DND-41 (cell line): ENCODE data around the gene DCTN3.
A peak's percentile ranks its signal among the peaks of the same experiment; 100 is the strongest.
"Not testable (repeated sequence)": the region's sequence is repeated elsewhere in the genome, so short reads cannot be mapped to it uniquely, and the experiment has no call there.

Experiments
- ATAC-seq: fragments of 200-7000 bp; cut with Tn5 transposase; 3 replicates; pipeline ENCODE4 v1.9.1; 2021; ENCODE audit warnings: low read depth; ENCODE audit not compliant: insufficient read depth
- DNase-seq: peaks from one replicate; pipeline ENCODE4 v3.0.0-alpha.2; 2020
- H2AFZ ChIP-seq: 2 replicates; pipeline ENCODE4 v1.6.0; 2012; ENCODE audit warnings: low read depth, low read length
- H3K27ac ChIP-seq: 2 replicates; pipeline ENCODE4 v1.5.1; 2012; ENCODE audit warnings: low read length, inconsistent platforms
- H3K27me3 ChIP-seq: fragments of 200-600 bp; sonication (generic); 2 replicates; pipeline ENCODE4 v1.6.0; 2012; ENCODE audit warnings: low read length, mild to moderate bottlenecking, inconsistent platforms; ENCODE audit not compliant: insufficient read depth, poor library complexity
- H3K36me3 ChIP-seq: 2 replicates; pipeline ENCODE4 v1.5.1; 2012; ENCODE audit warnings: low read length, inconsistent platforms; ENCODE audit not compliant: insufficient read depth
- H3K4me1 ChIP-seq: 2 replicates; pipeline ENCODE4 v1.5.1; 2012; ENCODE audit warnings: mild to moderate bottlenecking, low read length; ENCODE audit not compliant: insufficient read depth
- H3K4me2 ChIP-seq: 2 replicates; pipeline ENCODE4 v1.6.0; 2012; ENCODE audit warnings: mild to moderate bottlenecking, moderate library complexity, low read length, inconsistent platforms; ENCODE audit not compliant: insufficient read depth
- H3K4me3 ChIP-seq, 2 experiments: fragments of 200-600 bp in 1 of 2; shearing (Covaris generic) in 1 of 2; 2 replicates each; pipeline ENCODE4 v1.5.1; 2012 to 2016; ENCODE audit warnings: inconsistent platforms in 2 of 2, low read length in 2 of 2, mild to moderate bottlenecking in 2 of 2, low read depth in 1 of 2, moderate library complexity in 1 of 2
- H3K79me2 ChIP-seq: 2 replicates; pipeline ENCODE4 v1.6.0; 2012; ENCODE audit warnings: low read length, inconsistent platforms; ENCODE audit not compliant: insufficient read depth
- H3K9ac ChIP-seq: 2 replicates; pipeline ENCODE4 v1.6.0; 2012; ENCODE audit warnings: low read depth, mild to moderate bottlenecking, inconsistent platforms, low read length, moderate library complexity
- H3K9me3 ChIP-seq: 2 replicates; pipeline ENCODE4 v1.5.1; 2012; ENCODE audit warnings: low read length, moderate library complexity, mild to moderate bottlenecking, inconsistent platforms; ENCODE audit not compliant: insufficient read depth, severe bottlenecking
- H4K20me1 ChIP-seq: 2 replicates; pipeline ENCODE4 v1.6.0; 2012; ENCODE audit warnings: low read length; ENCODE audit not compliant: insufficient read depth
- EZH2 ChIP-seq: IDR thresholded peaks from 3 replicates; pipeline ENCODE4 v1.6.1; 2012; ENCODE audit warnings: borderline replicate concordance, low read depth, mild to moderate bottlenecking, moderate library complexity, low read length, inconsistent platforms; ENCODE audit not compliant: severe bottlenecking
- TF ChIP-seq, protein P1 (sequence below): IDR thresholded peaks from 2 replicates; pipeline ENCODE4 v1.5.1; 2012; ENCODE audit warnings: borderline replicate concordance, low read length, moderate library complexity, mild to moderate bottlenecking; ENCODE audit not compliant: poor library complexity, severe bottlenecking; ENCODE audit errors: extremely low read depth

The DCTN3 gene

DNA sequence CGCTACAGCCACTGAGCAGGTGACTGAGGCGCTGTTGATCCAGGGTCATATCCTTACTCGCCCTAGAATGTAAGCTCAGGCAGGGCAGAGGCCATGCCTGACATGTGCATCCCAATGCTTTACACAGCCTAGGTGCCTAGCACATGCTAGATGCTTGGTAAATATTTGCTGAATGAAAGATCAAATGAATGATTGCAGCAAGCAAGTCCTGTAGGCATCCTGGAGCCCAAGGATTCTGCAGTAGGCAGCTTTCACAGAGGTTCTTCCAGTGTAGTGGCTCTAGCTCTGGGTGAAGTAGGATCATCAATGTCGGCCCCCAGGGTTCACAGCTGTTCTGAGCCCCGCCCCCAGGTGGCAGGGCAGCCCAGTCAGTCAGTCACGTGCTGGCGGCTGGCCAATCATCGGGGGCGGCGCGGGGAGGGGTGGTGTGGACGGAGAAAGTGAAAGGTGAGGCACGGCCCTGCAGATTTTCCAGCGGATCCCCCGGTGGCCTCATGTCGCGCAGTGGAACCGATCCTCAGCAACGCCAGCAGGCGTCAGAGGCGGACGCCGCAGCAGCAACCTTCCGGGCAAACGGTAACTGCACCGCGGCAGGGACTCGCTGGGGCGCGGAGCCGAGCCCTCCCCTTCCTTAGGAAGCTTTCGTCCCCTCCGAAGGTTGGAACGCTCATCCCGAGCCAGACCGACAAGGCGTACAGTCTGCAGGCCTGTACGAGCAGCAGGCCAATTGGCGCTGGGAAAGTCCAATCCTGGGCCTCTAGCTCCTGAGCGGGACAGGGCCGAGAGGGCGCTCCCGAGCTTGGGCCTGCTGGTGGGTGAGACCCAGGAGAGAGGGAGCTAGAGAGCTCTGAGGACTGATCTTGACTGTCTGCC, 26.2 kb upstream of the DCTN3 start, which contains the start of gene GALT:
GALT (plus strand) TSS at position 465 of the 873 bp plus-strand sequence; CDS start at position 495, 30 bp downstream.
- peak within 1 kb of the TSS; percentile 59 to 96; a peak in 3 of 4 replicates for H3K4me3 ChIP-seq
- TF ChIP-seq, protein P1, sequence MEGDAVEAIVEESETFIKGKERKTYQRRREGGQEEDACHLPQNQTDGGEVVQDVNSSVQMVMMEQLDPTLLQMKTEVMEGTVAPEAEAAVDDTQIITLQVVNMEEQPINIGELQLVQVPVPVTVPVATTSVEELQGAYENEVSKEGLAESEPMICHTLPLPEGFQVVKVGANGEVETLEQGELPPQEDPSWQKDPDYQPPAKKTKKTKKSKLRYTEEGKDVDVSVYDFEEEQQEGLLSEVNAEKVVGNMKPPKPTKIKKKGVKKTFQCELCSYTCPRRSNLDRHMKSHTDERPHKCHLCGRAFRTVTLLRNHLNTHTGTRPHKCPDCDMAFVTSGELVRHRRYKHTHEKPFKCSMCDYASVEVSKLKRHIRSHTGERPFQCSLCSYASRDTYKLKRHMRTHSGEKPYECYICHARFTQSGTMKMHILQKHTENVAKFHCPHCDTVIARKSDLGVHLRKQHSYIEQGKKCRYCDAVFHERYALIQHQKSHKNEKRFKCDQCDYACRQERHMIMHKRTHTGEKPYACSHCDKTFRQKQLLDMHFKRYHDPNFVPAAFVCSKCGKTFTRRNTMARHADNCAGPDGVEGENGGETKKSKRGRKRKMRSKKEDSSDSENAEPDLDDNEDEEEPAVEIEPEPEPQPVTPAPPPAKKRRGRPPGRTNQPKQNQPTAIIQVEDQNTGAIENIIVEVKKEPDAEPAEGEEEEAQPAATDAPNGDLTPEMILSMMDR = peak; percentile 56
- TF ChIP-seq EZH2 = no peak
- H3K36me3 ChIP-seq = peaks cover 31% of the 10 kb centered on the region
- H3K4me1 ChIP-seq = peaks cover 26% of the 10 kb centered on the region
- H3K9me3 ChIP-seq = no peaks in the 10 kb centered on the region
- peaks cover 16% of the 10 kb centered on the region for H3K79me2 ChIP-seq
- H3K27me3 ChIP-seq = no peaks in the 10 kb centered on the region
- peak within 1 kb of the TSS; percentile 94 for H2AFZ ChIP-seq
- peak within 1 kb of the TSS; percentile 87 for H3K27ac ChIP-seq
- H3K9ac ChIP-seq = peak within 1 kb of the TSS; percentile 77
- DNase-seq (peak; percentile 95), ATAC-seq (peak; percentile 87)
- peak within 1 kb of the TSS; percentile 98 for H3K4me2 ChIP-seq
- H4K20me1 ChIP-seq = 0 out of 2 replicates have a peak, but pooled peaks cover 3% of the 10 kb centered on the region

DNA sequence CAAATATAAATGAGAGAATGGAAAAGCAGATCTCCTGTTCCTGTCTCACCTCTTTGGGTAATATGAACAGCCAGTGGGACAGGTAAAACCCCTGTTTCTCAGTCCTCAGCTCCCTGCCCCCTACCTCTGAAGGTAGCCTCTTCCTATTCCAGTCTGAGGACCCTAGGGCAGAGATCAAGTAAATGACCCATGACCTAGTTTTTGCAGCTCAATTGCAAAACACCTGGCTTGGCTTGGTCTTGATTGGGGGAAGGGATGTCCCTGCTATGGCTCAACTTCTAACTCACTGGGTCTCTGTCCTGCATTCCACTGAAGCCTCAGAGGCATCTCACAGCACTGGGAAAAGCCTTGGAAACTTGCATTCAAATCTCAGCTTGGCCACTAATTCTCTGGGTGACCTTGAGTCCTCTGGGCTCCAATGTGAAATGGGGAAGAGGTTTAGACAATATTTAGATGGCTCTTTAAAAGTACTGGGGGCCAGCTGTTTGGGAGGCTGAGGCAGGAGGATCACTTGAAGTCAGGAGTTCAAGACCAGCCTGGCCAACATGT, 24.5 kb upstream of the DCTN3 start:
- H3K9ac ChIP-seq = no peak overlapping the region
- H3K9me3 ChIP-seq = no peaks in the 10 kb centered on the region
- H3K4me2 ChIP-seq = no peak overlapping the region
- no peaks in the 10 kb centered on the region for H3K27me3 ChIP-seq
- DNase-seq (no peak), ATAC-seq (no peak)
- H3K79me2 ChIP-seq = peaks cover 16% of the 10 kb centered on the region
- H4K20me1 ChIP-seq = 0 out of 2 replicates have a peak, but pooled peaks cover 3% of the 10 kb centered on the region
- H3K4me3 ChIP-seq = no peak overlapping the region
- H2AFZ ChIP-seq = no peak overlapping the region
- peaks cover 26% of the 10 kb centered on the region for H3K4me1 ChIP-seq
- TF ChIP-seq, protein P1 = no peak
- TF ChIP-seq EZH2 = no peak
- H3K27ac ChIP-seq = no peak overlapping the region
- H3K36me3 ChIP-seq = peaks cover 25% of the 10 kb centered on the region

DNA sequence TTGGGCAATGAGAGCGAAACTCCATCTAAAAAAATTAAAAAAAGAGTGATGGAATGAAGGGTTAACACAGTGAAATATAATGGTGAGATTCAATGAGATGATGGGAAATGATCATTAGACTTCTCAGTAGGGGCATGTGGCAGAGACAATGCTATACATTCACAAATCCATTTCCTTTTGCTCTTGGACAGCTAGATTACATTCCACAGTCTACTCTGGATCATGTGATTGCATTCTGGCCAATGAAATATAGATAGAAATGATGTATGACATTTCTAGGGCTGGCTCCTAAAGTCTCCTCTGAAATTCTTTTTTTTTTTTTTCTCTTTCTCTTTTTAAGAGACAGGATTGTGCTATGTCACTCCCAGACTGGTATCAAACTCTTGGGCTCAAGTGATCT, 22.4 kb upstream of the DCTN3 start:
- no peak overlapping the region for H3K4me2 ChIP-seq
- H3K4me3 ChIP-seq = no peak overlapping the region
- no peaks in the 10 kb centered on the region for H3K27me3 ChIP-seq
- H4K20me1 ChIP-seq = 0 out of 2 replicates have a peak, but pooled peaks cover 3% of the 10 kb centered on the region
- peaks cover 12% of the 10 kb centered on the region for H3K79me2 ChIP-seq
- H3K36me3 ChIP-seq = peaks cover 4% of the 10 kb centered on the region; the same call in 1 of the 2 replicates
- no peaks in the 10 kb centered on the region for H3K9me3 ChIP-seq
- no peak overlapping the region for H2AFZ ChIP-seq
- DNase-seq (no peak), ATAC-seq (no peak)
- no peak overlapping the region for H3K27ac ChIP-seq
- no peak overlapping the region for H3K9ac ChIP-seq
- TF ChIP-seq EZH2 = no peak
- TF ChIP-seq, protein P1 = no peak
- peaks cover 25% of the 10 kb centered on the region for H3K4me1 ChIP-seq

DNA sequence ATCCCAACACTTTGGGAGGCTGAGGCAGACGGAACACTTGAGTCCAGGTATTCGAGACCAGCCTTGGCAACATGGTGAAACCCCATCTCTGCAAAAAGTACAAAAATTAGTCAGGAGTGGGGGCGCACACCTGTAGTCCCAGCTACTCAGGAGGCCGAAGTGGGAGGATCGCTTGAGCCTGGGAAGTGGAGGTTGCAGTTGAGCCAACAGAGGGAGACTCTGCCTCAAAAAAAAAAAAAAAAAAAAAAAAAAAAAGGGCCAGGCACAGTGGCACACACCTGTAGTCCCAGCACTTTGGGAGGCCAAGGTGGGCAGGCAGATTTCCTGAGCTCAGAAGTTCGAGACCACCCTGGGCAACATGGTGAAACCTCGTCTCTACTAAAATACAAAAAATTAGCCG, 19.0 kb upstream of the DCTN3 start:
- not testable (repeated sequence) for H3K4me2 ChIP-seq, H3K9ac ChIP-seq, DNase-seq, H3K9me3 ChIP-seq, ATAC-seq, H3K27me3 ChIP-seq, H2AFZ ChIP-seq, H3K4me3 ChIP-seq, H3K27ac ChIP-seq
- Histone ChIP-seq H4K20me1 (peaks cover 13% of the 10 kb centered on the region), H3K4me1 (peaks cover 33% of the 10 kb centered on the region), H3K36me3 (peaks cover 15% of the 10 kb centered on the region), H3K79me2 (peaks cover 25% of the 10 kb centered on the region)
